Nephron progenitor cell (in vitro differentiated cells): ENCODE data around the gene SH3RF1.
A peak's percentile ranks its signal among the peaks of the same experiment; 100 is the strongest.

Source experiments
- DNase-seq: peaks from one replicate; pipeline ENCODE4 v3.0.0; 2021
- H3K27ac Mint-ChIP-seq: 2 replicates; pipeline ENCODE4 v1.8.0; 2021; ENCODE audit warnings: mild to moderate bottlenecking, moderate library complexity, mixed read lengths
- H3K27me3 Mint-ChIP-seq: 2 replicates; pipeline ENCODE4 v1.8.0; 2021; ENCODE audit warnings: mild to moderate bottlenecking, low read depth, mixed read lengths; ENCODE audit not compliant: poor library complexity
- H3K36me3 Mint-ChIP-seq: 2 replicates; pipeline ENCODE4 v1.8.0; 2021; ENCODE audit warnings: low read depth, mixed read lengths
- H3K4me1 Mint-ChIP-seq: 2 replicates; pipeline ENCODE4 v1.8.0; 2021; ENCODE audit warnings: mixed read lengths
- H3K4me3 Mint-ChIP-seq: 2 replicates; pipeline ENCODE4 v1.8.0; 2021; ENCODE audit warnings: mild to moderate bottlenecking, moderate library complexity, mixed read lengths
- H3K9me3 Mint-ChIP-seq: 2 replicates; pipeline ENCODE4 v1.8.0; 2021; ENCODE audit warnings: mild to moderate bottlenecking, moderate library complexity, mixed read lengths
- CTCF ChIP-seq: fragments of 200-600 bp; sonication (generic); IDR thresholded peaks from 2 replicates; pipeline ENCODE4 v1.5.0; 2021; ENCODE audit warnings: antibody characterized with exemption

The SH3RF1 gene

GRCh38 chr4:169115897-169116254 is 154.9 kb downstream of the SH3RF1 start:
- H3K4me3 Mint-ChIP-seq = no peak overlapping the region
- peak overlapping the region; percentile 75 for H3K27ac Mint-ChIP-seq
- no peaks in the 10 kb centered on the region for H3K9me3 Mint-ChIP-seq
- DNase-seq = no peak
- no peaks in the 10 kb centered on the region for H3K4me1 Mint-ChIP-seq
- no peaks in the 10 kb centered on the region for H3K27me3 Mint-ChIP-seq
- peaks cover 63% of the 10 kb centered on the region for H3K36me3 Mint-ChIP-seq
- TF ChIP-seq CTCF = no peak

- H3K4me3 Mint-ChIP-seq = no peak overlapping the region
- no peaks in the 10 kb centered on the region for H3K27me3 Mint-ChIP-seq
- H3K36me3 Mint-ChIP-seq = peaks cover 63% of the 10 kb centered on the region
- TF ChIP-seq CTCF = no peak
- DNase-seq = no peak
- no peaks in the 10 kb centered on the region for H3K9me3 Mint-ChIP-seq
- peak overlapping the region; percentile 75 for H3K27ac Mint-ChIP-seq
- H3K4me1 Mint-ChIP-seq = no peaks in the 10 kb centered on the region
These were observed 155.4 kb downstream of the SH3RF1 start for GRCh38 chr4:169115144-169115896.

DNA sequence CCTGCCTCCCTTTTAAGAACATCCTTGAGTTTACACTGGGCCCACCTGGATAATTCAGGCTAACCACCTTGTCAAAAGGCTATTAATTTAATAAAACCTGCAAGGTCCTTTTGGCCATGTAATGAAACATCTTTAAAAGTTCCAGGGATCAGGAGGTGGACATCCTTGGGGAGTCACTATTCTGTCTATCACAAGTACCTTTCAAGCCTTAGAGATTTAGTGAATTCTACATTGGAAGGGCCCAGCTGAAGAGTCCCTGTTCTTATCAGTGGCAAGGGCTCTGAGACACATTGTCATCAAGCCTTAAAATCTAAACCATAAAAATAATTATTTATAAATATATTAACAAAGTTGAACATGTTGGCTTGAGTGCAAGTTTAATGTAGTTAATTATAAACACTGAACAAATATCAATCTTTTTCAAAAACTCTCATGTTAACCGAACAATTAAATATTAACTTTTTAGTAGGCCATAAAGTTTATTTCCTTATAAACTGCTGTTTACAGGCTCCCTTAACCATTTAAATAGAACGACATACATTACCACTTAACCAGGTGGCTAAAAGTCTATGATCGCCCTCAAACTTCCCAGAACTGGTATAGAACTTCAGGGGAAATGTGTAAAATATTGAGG is 156.3 kb downstream of the SH3RF1 start:
- no peak for DNase-seq
- Mint-ChIP-seq H3K4me1 (no peaks in the 10 kb centered on the region), H3K36me3 (peaks cover 64% of the 10 kb centered on the region), H3K27ac (no peak overlapping the region), H3K9me3 (no peaks in the 10 kb centered on the region), H3K4me3 (no peak overlapping the region), H3K27me3 (no peaks in the 10 kb centered on the region)
- TF ChIP-seq CTCF = no peak

GRCh38 chr4:169110633-169111032 is 160.1 kb downstream of the SH3RF1 start:
- no peak for TF ChIP-seq CTCF
- Mint-ChIP-seq H3K36me3 (peaks cover 52% of the 10 kb centered on the region), H3K9me3 (no peaks in the 10 kb centered on the region), H3K27me3 (no peaks in the 10 kb centered on the region), H3K4me1 (no peaks in the 10 kb centered on the region), H3K27ac (no peak overlapping the region), H3K4me3 (no peak overlapping the region)
- DNase-seq = no peak

DNA sequence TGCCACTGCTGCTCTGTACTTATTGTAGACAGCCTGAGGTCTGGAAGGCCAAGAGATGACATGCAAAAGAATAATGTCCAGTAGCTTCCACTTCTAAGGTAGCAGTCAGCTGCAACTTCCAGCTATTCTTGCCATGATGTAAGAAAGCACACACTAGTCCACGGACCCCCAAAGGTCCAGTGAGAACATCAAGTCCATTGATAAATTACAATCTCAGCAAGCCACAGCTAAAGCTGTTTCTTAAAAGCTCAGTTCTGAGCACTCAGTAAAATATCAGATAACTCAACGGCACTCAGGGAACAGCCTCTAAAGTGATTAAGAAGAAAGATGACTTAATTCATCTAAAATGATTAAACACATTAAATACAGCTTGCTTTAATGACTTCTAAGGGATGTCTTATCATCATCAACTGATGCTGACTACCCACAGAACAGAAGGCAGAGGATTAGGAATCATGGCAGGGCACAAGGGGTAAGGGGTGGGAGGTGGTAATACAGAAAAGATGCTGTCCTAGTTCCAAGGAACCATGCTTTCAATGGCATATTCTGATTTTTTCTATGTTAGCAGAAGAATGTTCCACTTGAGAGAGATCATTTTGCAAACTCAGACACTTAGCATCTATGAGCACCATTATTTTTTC is 161.6 kb downstream of the SH3RF1 start:
- H3K27me3 Mint-ChIP-seq = no peaks in the 10 kb centered on the region
- no peak overlapping the region for H3K27ac Mint-ChIP-seq
- peaks cover 47% of the 10 kb centered on the region for H3K36me3 Mint-ChIP-seq
- peaks cover 1% of the 10 kb centered on the region for H3K4me1 Mint-ChIP-seq
- DNase-seq = no peak
- no peaks in the 10 kb centered on the region for H3K9me3 Mint-ChIP-seq
- TF ChIP-seq CTCF = no peak
- no peak overlapping the region for H3K4me3 Mint-ChIP-seq
